Measurements from ENCODE around the gene USP6NL. TPM values are rescaled to one million over a fixed set of nuclear protein-coding genes. Genes with fewer than 3 reads are reported as not detected.
"Not testable (repeated sequence)": the region's sequence is repeated elsewhere in the genome, so short reads cannot be mapped to it uniquely, and the experiment has no call there.

Gene USP6NL
- total RNA-seq, 4 donors from 2014 or later: 28.8 to 56.4 (median 34.0) TPM

- H3K4me3 ChIP-seq; H3K27ac ChIP-seq; H3K27me3 ChIP-seq; intact Hi-C loops (cut with DNase I); H3K9me3 ChIP-seq; DNase-seq; H3K4me1 ChIP-seq: not testable (repeated sequence)
- peaks cover 0 to 73% (median 0%) of the 10 kb centered on the region in 3 donors for H3K36me3 ChIP-seq
- WGBS, 2 donors: 63 to 74% methylated on average over 12 of the region's 13 CpGs
- TF ChIP-seq, protein P1, sequence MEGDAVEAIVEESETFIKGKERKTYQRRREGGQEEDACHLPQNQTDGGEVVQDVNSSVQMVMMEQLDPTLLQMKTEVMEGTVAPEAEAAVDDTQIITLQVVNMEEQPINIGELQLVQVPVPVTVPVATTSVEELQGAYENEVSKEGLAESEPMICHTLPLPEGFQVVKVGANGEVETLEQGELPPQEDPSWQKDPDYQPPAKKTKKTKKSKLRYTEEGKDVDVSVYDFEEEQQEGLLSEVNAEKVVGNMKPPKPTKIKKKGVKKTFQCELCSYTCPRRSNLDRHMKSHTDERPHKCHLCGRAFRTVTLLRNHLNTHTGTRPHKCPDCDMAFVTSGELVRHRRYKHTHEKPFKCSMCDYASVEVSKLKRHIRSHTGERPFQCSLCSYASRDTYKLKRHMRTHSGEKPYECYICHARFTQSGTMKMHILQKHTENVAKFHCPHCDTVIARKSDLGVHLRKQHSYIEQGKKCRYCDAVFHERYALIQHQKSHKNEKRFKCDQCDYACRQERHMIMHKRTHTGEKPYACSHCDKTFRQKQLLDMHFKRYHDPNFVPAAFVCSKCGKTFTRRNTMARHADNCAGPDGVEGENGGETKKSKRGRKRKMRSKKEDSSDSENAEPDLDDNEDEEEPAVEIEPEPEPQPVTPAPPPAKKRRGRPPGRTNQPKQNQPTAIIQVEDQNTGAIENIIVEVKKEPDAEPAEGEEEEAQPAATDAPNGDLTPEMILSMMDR (IDR thresholded peaks at IDR 0.05): peak in 4 of 6 experiments; percentile 9 to 29 (median 20)
These were observed 116.5 kb downstream of the USP6NL start for GRCh38 chr10:11494923-11495322.

- 91 to 96% methylated on average over 5 to 6 of the region's 6 CpGs for WGBS, 2 donors
- DNase-seq: no peak
- TF ChIP-seq, protein P1 (IDR thresholded peaks at IDR 0.05): no peak
- no peak for TF ChIP-seq POLR2A (IDR thresholded peaks at IDR 0.05)
- intact Hi-C loops (cut with DNase I): no loop called here
- Histone ChIP-seq H3K4me1 (no peaks in the 10 kb centered on the region), H3K9me3 (no peaks in the 10 kb centered on the region), H3K36me3 (peaks cover 0 to 73% (median 0%) of the 10 kb centered on the region in 3 donors), H3K4me3 (no peak overlapping the region), H3K27me3 (no peaks in the 10 kb centered on the region), H3K27ac (no peak overlapping the region)
These were observed 117.8 kb downstream of the USP6NL start for GRCh38 chr10:11493646-11494045.

- no peaks in the 10 kb centered on the region for H3K27me3 ChIP-seq
- H3K4me1 ChIP-seq: no peaks in the 10 kb centered on the region
- TF ChIP-seq, protein P1 (IDR thresholded peaks at IDR 0.05): no peak
- no peak for TF ChIP-seq POLR2A (IDR thresholded peaks at IDR 0.05)
- DNase-seq: no peak
- no peaks in the 10 kb centered on the region for H3K9me3 ChIP-seq
- no peak overlapping the region for H3K4me3 ChIP-seq
- intact Hi-C loops (cut with DNase I): no loop called here
- H3K27ac ChIP-seq: no peak overlapping the region
- 100% methylated on average over 1 of the region's 2 CpGs; no CpG with 5 or more reads in 1 of the 2 donors for WGBS, 2 donors
- peaks cover 0 to 69% (median 0%) of the 10 kb centered on the region in 3 donors for H3K36me3 ChIP-seq
These were observed 120.4 kb downstream of the USP6NL start for GRCh38 chr10:11491087-11491486.

DNA sequence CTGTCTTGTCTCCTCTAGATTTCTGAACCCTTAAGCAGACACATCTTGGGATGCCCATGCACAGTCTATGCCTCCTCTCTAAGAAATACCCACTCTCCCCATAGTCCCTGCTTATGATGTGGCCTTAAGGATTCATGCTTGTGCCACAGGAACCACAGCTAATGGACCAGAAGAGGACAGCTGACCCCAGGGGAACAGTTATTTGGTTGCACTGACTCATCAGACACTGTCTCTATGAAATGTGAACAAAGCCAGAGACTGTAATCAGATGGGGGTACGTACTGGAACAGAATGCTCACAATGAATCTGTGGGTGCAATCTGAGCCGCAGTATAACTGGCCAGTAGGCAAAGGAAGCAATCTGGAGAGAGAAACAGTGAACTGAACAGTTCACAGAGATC, 121.9 kb downstream of the USP6NL start:
- no peak overlapping the region for H3K27ac ChIP-seq
- peaks cover 0 to 76% (median 0%) of the 10 kb centered on the region in 3 donors for H3K36me3 ChIP-seq
- H3K4me1 ChIP-seq: no peaks in the 10 kb centered on the region
- no peak for DNase-seq
- no peaks in the 10 kb centered on the region for H3K9me3 ChIP-seq
- no peak overlapping the region for H3K4me3 ChIP-seq
- intact Hi-C loops (cut with DNase I): no loop called here
- TF ChIP-seq POLR2A (IDR thresholded peaks at IDR 0.05): no peak
- TF ChIP-seq, protein P1 (IDR thresholded peaks at IDR 0.05): no peak
- 90 to 93% methylated on average over 2 of the region's 2 CpGs for WGBS, 2 donors
- no peaks in the 10 kb centered on the region for H3K27me3 ChIP-seq

DNA sequence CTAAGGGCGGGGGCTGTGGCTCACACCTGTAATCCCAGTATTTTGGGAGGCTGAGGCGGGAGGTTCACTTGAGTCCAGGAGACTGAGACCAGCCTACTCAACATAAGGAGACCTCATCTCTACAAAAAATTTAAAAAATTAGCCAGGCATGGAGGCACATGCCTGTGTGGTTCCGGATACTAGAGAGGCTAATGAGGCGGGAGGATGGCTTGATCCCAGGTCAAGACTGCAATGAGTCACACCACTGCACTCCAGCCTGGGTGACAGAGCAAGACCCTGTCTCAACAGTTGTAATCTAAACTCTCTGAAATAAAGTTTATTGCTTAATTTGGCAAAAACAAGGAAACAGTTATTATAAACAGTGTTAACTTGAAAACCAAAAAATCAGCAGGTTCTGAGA, 123.3 kb downstream of the USP6NL start:
- WGBS, 2 donors: 80 to 87% methylated on average over 4 of the region's 4 CpGs
- Histone ChIP-seq H3K27ac (no peak overlapping the region), H3K4me3 (no peak overlapping the region), H3K9me3 (no peaks in the 10 kb centered on the region), H3K27me3 (no peaks in the 10 kb centered on the region), H3K4me1 (no peaks in the 10 kb centered on the region), H3K36me3 (peaks cover 0 to 71% (median 0%) of the 10 kb centered on the region in 3 donors)
- DNase-seq: no peak
- no peak for TF ChIP-seq POLR2A (IDR thresholded peaks at IDR 0.05)
- TF ChIP-seq, protein P1 (IDR thresholded peaks at IDR 0.05): no peak
- intact Hi-C loops (cut with DNase I): no loop called here
